Sigmoid colon (tissue), 7 donors: ENCODE measurements around the gene KLHL10. TPM values are rescaled to one million over a fixed set of nuclear protein-coding genes. Genes with fewer than 3 reads are reported as not detected.

Experiments
- DNase-seq: peaks from one replicate; pipeline ENCODE4 v3.0.0-alpha.2; 2019
- H3K27ac ChIP-seq, 4 donors: fragments of 200-600 bp; sonication (generic); one replicate each; pipeline ENCODE4 v1.5.1; 2016 to 2019; ENCODE audit warnings: mild to moderate bottlenecking in 1 of 4
- H3K27me3 ChIP-seq, 3 donors: fragments of 200-600 bp; sonication (generic); one replicate each; pipeline ENCODE4 v1.5.1; 2019; ENCODE audit warnings: mild to moderate bottlenecking in 1 of 3
- H3K36me3 ChIP-seq, 4 donors: fragments of 200-600 bp; sonication (generic); one replicate each; pipeline ENCODE4 v1.5.1; 2016 to 2019
- H3K4me1 ChIP-seq, 4 donors: fragments of 200-600 bp; sonication (generic); one replicate each; pipeline ENCODE4 v1.5.1; 2017 to 2019
- H3K4me3 ChIP-seq, 4 donors: fragments of 200-600 bp; sonication (generic); one replicate each; pipeline ENCODE4 v1.5.1; 2017 to 2019; ENCODE audit warnings: mild to moderate bottlenecking in 2 of 4, moderate library complexity in 1 of 4
- H3K9me3 ChIP-seq, 4 donors: fragments of 200-600 bp in 3 of 4; sonication (generic) in 3 of 4; one replicate each; pipeline versions ENCODE4 v1.5.1 to v1.6.1; 2013 to 2019
- EP300 ChIP-seq, 4 donors: sonication (generic); formaldehyde crosslinking; IDR thresholded peaks; one replicate each; pipeline ENCODE4 v1.6.1; 2017; ENCODE audit warnings: antibody characterized with exemption in 4 of 4
- POLR2A ChIP-seq, 2 donors: fragments of 450-650 bp; IDR thresholded peaks; one replicate each; pipeline ENCODE4 v1.6.1; 2016; ENCODE audit warnings: antibody characterized with exemption in 2 of 2, mild to moderate bottlenecking in 2 of 2, moderate library complexity in 2 of 2
- POLR2AphosphoS5 ChIP-seq, 4 donors: sonication (generic); formaldehyde crosslinking; IDR thresholded peaks; one replicate each; pipeline ENCODE4 v1.6.1; 2017; ENCODE audit warnings: antibody characterized with exemption in 4 of 4
- WGBS, 2 donors: extraction: QIAGEN DNeasy Blood & Tissue Kit; methylation state at CpG; one replicate each; pipeline ENCODE4 v1.1.7; 2013; 5-methylcytosine and 5-hydroxymethylcytosine counted together
- intact Hi-C: fragments of 100-400 bp; cut with DNase I; formaldehyde crosslinking; loops from one replicate; pipeline ENCODE4 v1.15.1; 2023
- polyA plus RNA-seq, 3 donors: library from polyadenylated mRNA; stranded (reverse); fragments of 200-250 nt; gene quantifications; one replicate each; pipeline ENCODE4 v1.2.3, GENCODE V29; 2013
- total RNA-seq, 4 donors: library from RNA; depleted of rRNA; stranded (reverse); fragments of >200 nt; gene quantifications; one replicate each; pipeline ENCODE4 v1.1.0, GENCODE V29; 2016
- TF ChIP-seq, protein P1 (sequence below), 4 experiments: fragments of 450-650 bp in 3 of 4; fragments of 200-600 bp in 1 of 4; IDR thresholded peaks; one replicate each; pipeline ENCODE4 v1.5.1; 2016 to 2019; ENCODE audit warnings: antibody characterized with exemption in 4 of 4, mild to moderate bottlenecking in 3 of 4, moderate library complexity in 2 of 4
- donor health status: healthy with polysubstance abuse.
- donor health status: Bipolar disorder and iron deficiency.
- donor health status: healthy.

Gene KLHL10
- total and polyA plus RNA-seq, 7 donors = 0.04 to 3.9 (median 1.1) TPM; not detected in 2

DNA sequence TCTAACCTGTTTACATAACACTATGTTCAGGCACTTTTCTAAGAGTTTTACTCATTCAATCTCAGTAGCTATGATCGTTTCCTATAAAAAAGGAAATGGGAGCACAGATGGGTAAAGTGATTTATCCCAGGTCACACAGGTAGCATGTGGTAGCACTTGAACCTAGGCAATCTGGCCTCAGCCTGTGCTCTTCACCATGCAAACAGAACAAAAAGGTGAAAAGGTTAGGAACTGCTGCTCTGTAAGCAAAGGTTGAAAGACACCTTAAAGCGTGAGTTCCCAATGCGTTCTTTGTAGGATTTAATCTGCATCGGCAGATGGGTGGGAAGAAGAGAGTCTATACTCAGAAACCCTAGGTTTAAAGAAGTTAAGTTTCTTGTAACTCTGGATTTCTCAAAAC, 42.5 kb downstream of the KLHL10 start:
- DNase-seq = no peak
- Histone ChIP-seq H3K27me3 (no peaks in the 10 kb centered on the region), H3K27ac (no peak overlapping the region), H3K4me1 (no peaks in the 10 kb centered on the region), H3K4me3 (no peak overlapping the region), H3K9me3 (no peaks in the 10 kb centered on the region), H3K36me3 (peaks cover 9 to 77% (median 42%) of the 10 kb centered on the region in 4 donors)
- no peak for TF ChIP-seq EP300 (IDR thresholded peaks at IDR 0.05)
- 89 to 93% methylated on average over 4 of the region's 4 CpGs for WGBS, 2 donors
- intact Hi-C loops = no loop called here

DNA sequence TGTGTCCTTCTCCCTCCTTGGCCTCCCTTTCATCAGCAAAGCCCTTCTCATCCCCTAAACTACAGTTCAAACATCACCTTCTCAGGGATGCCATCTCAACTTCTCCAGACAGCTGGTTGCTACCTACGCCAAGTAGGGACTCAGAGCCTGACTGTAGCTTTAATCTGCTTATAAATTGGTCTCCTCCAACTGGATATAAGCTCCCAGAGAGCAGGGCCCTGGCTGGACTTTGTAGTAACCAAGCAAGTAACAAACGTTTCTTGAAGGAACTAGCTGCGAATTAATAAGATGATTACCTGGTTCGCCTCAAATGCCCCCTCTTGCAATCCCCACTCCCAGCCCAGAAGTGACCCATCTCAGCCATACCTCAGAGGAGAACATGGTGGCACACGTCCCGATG, 45.1 kb downstream of the KLHL10 start:
- Histone ChIP-seq H3K4me3 (no peak overlapping the region), H3K36me3 (peaks cover 20 to 90% (median 64%) of the 10 kb centered on the region in 4 donors), H3K27me3 (no peaks in the 10 kb centered on the region), H3K4me1 (no peaks in the 10 kb centered on the region), H3K27ac (no peak overlapping the region), H3K9me3 (no peaks in the 10 kb centered on the region)
- DNase-seq = no peak
- TF ChIP-seq, protein P1, sequence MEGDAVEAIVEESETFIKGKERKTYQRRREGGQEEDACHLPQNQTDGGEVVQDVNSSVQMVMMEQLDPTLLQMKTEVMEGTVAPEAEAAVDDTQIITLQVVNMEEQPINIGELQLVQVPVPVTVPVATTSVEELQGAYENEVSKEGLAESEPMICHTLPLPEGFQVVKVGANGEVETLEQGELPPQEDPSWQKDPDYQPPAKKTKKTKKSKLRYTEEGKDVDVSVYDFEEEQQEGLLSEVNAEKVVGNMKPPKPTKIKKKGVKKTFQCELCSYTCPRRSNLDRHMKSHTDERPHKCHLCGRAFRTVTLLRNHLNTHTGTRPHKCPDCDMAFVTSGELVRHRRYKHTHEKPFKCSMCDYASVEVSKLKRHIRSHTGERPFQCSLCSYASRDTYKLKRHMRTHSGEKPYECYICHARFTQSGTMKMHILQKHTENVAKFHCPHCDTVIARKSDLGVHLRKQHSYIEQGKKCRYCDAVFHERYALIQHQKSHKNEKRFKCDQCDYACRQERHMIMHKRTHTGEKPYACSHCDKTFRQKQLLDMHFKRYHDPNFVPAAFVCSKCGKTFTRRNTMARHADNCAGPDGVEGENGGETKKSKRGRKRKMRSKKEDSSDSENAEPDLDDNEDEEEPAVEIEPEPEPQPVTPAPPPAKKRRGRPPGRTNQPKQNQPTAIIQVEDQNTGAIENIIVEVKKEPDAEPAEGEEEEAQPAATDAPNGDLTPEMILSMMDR (IDR thresholded peaks at IDR 0.05) = no peak
- TF ChIP-seq EP300 (IDR thresholded peaks at IDR 0.05) = no peak
- no peak for TF ChIP-seq POLR2A (IDR thresholded peaks at IDR 0.05)
- TF ChIP-seq POLR2AphosphoS5 (IDR thresholded peaks at IDR 0.05) = no peak
- intact Hi-C loops = no loop called here
- 89 to 93% methylated on average over 6 of the region's 6 CpGs for WGBS, 2 donors

DNA sequence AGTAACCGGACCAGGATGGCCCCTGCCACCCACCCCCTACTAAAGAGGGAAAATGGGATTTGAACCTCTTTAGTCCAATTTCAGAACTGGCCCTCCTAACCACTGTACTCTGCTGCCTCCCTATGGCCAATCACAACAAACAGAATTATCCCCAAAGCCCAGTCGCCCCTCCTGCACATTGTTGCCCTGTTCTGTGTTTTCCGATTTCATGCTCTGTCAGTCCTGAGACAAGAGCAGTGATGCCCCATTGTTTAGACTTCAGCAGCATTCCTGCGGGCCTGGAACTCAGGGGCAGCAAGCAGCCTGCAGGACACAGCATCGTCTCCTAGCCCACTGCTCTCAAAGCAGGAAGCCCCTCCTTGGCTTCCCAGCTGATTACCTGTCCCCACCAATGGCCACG, 48.1 kb downstream of the KLHL10 start:
- Histone ChIP-seq H3K4me3 (no peak overlapping the region), H3K9me3 (no peaks in the 10 kb centered on the region), H3K36me3 (peaks cover 23 to 96% (median 63%) of the 10 kb centered on the region in 4 donors), H3K27ac (no peak overlapping the region), H3K27me3 (no peaks in the 10 kb centered on the region), H3K4me1 (no peaks in the 10 kb centered on the region)
- no peak for DNase-seq
- intact Hi-C loops = no loop called here
- TF ChIP-seq POLR2AphosphoS5 (IDR thresholded peaks at IDR 0.05) (no peak), POLR2A (IDR thresholded peaks at IDR 0.05) (no peak), EP300 (IDR thresholded peaks at IDR 0.05) (no peak)
- TF ChIP-seq, protein P1 (IDR thresholded peaks at IDR 0.05) = no peak
- 87 to 92% methylated on average over 6 of the region's 6 CpGs for WGBS, 2 donors

DNA sequence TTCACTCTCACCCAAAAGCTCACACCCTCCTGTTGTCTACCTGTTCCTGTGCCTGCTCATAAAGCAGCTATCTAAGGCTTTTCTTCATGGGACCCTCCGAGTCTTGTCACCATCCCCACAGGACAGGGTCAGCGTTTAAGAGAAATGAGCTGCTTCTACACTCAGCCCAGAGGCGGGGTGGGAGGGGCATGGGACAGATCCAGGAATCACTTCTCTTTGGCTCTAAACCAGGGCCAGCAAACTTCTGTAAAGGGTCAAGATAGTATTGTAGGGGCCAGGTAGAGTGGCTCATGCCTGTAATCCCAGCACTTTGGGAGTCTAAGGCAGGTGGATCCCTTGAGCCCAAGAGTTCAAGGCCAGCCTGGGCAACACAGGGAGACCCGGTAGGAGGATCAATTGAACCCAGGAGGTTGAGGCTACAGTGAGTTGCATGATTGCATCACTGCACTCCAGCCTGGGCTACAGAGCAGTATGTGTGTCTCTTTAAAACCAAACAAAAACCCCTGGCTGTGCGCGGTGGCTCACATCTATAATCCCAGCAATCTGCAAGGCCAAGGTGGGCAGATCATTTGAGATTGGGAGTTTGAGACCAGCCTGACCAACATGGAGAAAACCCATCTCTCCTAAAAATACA, 50.8 kb downstream of the KLHL10 start:
- no peaks in the 10 kb centered on the region for H3K9me3 ChIP-seq

DNA sequence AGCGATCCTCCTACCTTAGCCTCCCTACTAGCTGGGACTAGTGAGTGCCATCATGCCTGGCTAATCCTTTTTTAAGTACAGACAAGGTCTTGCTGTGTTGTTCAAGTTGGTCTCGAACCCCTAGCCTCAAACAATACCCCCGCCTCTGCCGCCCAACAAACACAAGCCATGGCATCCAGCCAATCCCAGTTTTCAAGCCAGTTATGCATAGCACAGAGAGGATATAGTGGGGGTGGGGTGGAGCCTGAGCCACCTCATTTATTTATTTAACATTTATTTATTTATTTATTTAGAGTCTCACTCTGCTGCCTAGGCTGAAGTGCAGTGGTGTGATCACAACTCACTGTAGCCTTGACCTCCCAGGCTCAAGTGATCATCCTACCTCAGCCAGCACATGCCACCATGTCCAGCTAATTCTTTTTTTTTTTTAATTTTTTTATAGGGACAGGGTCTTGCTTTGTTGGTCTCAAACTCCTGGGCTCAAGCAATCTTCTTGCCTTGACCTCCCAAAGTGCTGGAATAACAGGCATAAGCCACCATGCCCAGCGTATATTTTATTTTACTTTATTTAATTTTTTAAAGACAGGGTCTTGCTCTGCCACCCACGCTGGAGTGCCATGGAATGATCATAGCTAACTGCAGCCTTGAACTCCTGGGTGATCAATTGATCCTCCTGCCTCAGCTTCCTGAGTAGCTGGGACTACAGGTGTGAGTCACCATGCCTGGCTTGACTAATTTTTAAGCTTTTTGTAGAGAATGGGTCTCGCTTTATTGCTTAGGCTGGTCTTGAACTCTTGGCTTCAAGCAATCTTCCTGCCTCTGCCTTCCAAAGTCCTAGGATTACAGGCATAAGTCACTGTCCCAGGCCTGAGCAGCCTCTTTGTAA, 53.8 kb downstream of the KLHL10 start:
- Histone ChIP-seq H3K4me1 (peaks cover 0 to 17% (median 10%) of the 10 kb centered on the region in 4 donors), H3K27ac (no peak overlapping the region), H3K27me3 (no peaks in the 10 kb centered on the region), H3K36me3 (peaks cover 16 to 97% (median 57%) of the 10 kb centered on the region in 4 donors), H3K4me3 (no peak overlapping the region), H3K9me3 (no peaks in the 10 kb centered on the region)
- TF ChIP-seq, protein P1 (IDR thresholded peaks at IDR 0.05) = no peak
- no peak for TF ChIP-seq EP300 (IDR thresholded peaks at IDR 0.05)
- 96 to 98% methylated on average over 7 of the region's 7 CpGs for whole genome bisulfite sequencing, 2 donors
- no peak for DNase-seq
- intact Hi-C loops = no loop called here

More for the DNA sequence above, 50.8 kb downstream of the KLHL10 start:
- no peak for DNase-seq
- peaks cover 27 to 100% (median 76%) of the 10 kb centered on the region in 4 donors for H3K36me3 ChIP-seq
- TF ChIP-seq POLR2A (IDR thresholded peaks at IDR 0.05) (no peak), EP300 (IDR thresholded peaks at IDR 0.05) (no peak)
- TF ChIP-seq, protein P1 (IDR thresholded peaks at IDR 0.05) = no peak
- H3K27me3 ChIP-seq = no peaks in the 10 kb centered on the region
- intact Hi-C loops = no loop called here
- no peaks in the 10 kb centered on the region for H3K4me1 ChIP-seq
- WGBS, 2 donors = 92% methylated on average over 6 of the region's 6 CpGs
- H3K27ac ChIP-seq = no peak overlapping the region
- H3K4me3 ChIP-seq = no peak overlapping the region
